HepG2 (cell line): Measurements from ENCODE around the gene RPUSD3. TPM values are rescaled to one million over a fixed set of nuclear protein-coding genes. Genes with fewer than 3 reads are reported as not detected.
A peak's percentile ranks its signal among the peaks of the same experiment; 100 is the strongest.

Experiments
- CBX2 ChIP-seq, 2 experiments: fragments of 200-600 bp in 1 of 2; sonication (generic); formaldehyde crosslinking in 1 of 2; IDR thresholded peaks; 2 replicates each; pipeline versions ENCODE4 v1.7.0 to v1.8.1; 2018 to 2022; ENCODE audit warnings: low read depth in 2 of 2, low read length in 1 of 2, mild to moderate bottlenecking in 1 of 2, missing genetic modification reagents in 1 of 2
- CREB3 ChIP-seq: sonication (generic); formaldehyde crosslinking; IDR thresholded peaks from 2 replicates; pipeline ENCODE4 v1.5.0; 2020; ENCODE audit warnings: missing genetic modification reagents
- ETV5 ChIP-seq: IDR thresholded peaks from 2 replicates; pipeline ENCODE4 v1.6.1; 2018; ENCODE audit warnings: missing biosample characterization, missing genetic modification reagents, inconsistent platforms, borderline replicate concordance
- FOXK1 ChIP-seq: sonication (generic); formaldehyde crosslinking; IDR thresholded peaks from 2 replicates; pipeline ENCODE4 v1.4.0; 2020; ENCODE audit warnings: low read depth, missing genetic modification reagents, borderline replicate concordance
- FOXK2 ChIP-seq: fragments of 450-650 bp; IDR thresholded peaks from 2 replicates; pipeline ENCODE4 v1.6.1; 2016
- GATAD1 ChIP-seq: IDR thresholded peaks from 2 replicates; pipeline ENCODE4 v1.6.1; 2016; ENCODE audit warnings: missing genetic modification reagents, missing compliant biosample characterization
- GMEB1 ChIP-seq: sonication (generic); formaldehyde crosslinking; IDR thresholded peaks from 2 replicates; pipeline ENCODE4 v1.5.1; 2020; ENCODE audit warnings: missing genetic modification reagents, mild to moderate bottlenecking, borderline replicate concordance
- GMEB2 ChIP-seq: IDR thresholded peaks from 2 replicates; pipeline ENCODE4 v1.6.1; 2016; ENCODE audit warnings: missing biosample characterization, missing genetic modification reagents, low read depth
- HOXA9 ChIP-seq: sonication (generic); formaldehyde crosslinking; IDR thresholded peaks from 2 replicates; pipeline ENCODE4 v1.8.1; 2022; ENCODE audit warnings: missing genetic modification reagents, mild to moderate bottlenecking, moderate library complexity, borderline replicate concordance
- MEIS1 ChIP-seq: sonication (generic); formaldehyde crosslinking; IDR thresholded peaks from 2 replicates; pipeline ENCODE4 v1.9.0; 2021; ENCODE audit warnings: mild to moderate bottlenecking, missing genetic modification reagents, moderate library complexity, borderline replicate concordance
- MXD3 ChIP-seq: IDR thresholded peaks from 2 replicates; pipeline ENCODE4 v1.6.1; 2016; ENCODE audit warnings: mild to moderate bottlenecking, missing biosample characterization, missing genetic modification reagents
- NAIF1 ChIP-seq: sonication (generic); formaldehyde crosslinking; IDR thresholded peaks from 2 replicates; pipeline ENCODE4 v1.5.0; 2020; ENCODE audit warnings: mild to moderate bottlenecking, missing genetic modification reagents, borderline replicate concordance
- TCF7 ChIP-seq: sonication (generic); IDR thresholded peaks from 2 replicates; pipeline ENCODE4 v1.6.1; 2016; ENCODE audit warnings: antibody characterized with exemption, low read depth
- TFDP2 ChIP-seq: sonication (generic); formaldehyde crosslinking; IDR thresholded peaks from 2 replicates; pipeline ENCODE4 v1.4.0; 2020; ENCODE audit warnings: missing genetic modification reagents
- ZBTB34 ChIP-seq: sonication (generic); formaldehyde crosslinking; IDR thresholded peaks from 2 replicates; pipeline ENCODE4 v1.8.0; 2022; ENCODE audit warnings: mild to moderate bottlenecking, missing genetic modification reagents
- ZNF232 ChIP-seq: sonication (generic); formaldehyde crosslinking; IDR thresholded peaks from 2 replicates; pipeline ENCODE4 v1.4.0; 2020; ENCODE audit warnings: missing genetic modification reagents, borderline replicate concordance
- ZNF563 ChIP-seq: sonication (generic); formaldehyde crosslinking; IDR thresholded peaks from 2 replicates; pipeline ENCODE4 v1.8.0; 2022; ENCODE audit warnings: mild to moderate bottlenecking, moderate library complexity, missing genetic modification reagents
- ZNF773 ChIP-seq: sonication (generic); formaldehyde crosslinking; IDR thresholded peaks from 2 replicates; pipeline ENCODE4 v1.4.0; 2020; ENCODE audit warnings: missing genetic modification reagents, borderline replicate concordance
- polyA plus RNA-seq, 8 experiments: library from polyadenylated mRNA; depleted of rRNA in 3 of 8; stranded (reverse) in 7 of 8; unstranded in 1 of 8; fragments of >200 nt; fragmentation: Illumina TruSeq in 4 of 8; extraction: Trizol in 4 of 8; gene quantifications; 2 replicates each; pipeline versions ENCODE4 v1.2.1 to v1.2.3, GENCODE V29; 2011 to 2016; ENCODE audit warnings: low read depth in 4 of 8, missing spikeins in 1 of 8, mixed read lengths in 1 of 8; ENCODE audit not compliant: insufficient read depth in 1 of 8
- total RNA-seq, 5 experiments: library from RNA; depleted of rRNA; stranded (reverse); fragments of >200 nt; fragmentation: Illumina TruSeq; extraction: Trizol; gene quantifications; 2 replicates each; pipeline ENCODE4 v1.2.3, GENCODE V29; 2016; ENCODE audit warnings: low read depth in 1 of 5

RPUSD3 gene
- total and polyA plus RNA-seq, 2 of the 13 experiments (the other 11 are each of a cell fraction or from before 2014, with no cell fraction given), result 32.1 to 48.7 TPM

- TF ChIP-seq CREB3 (CRISPR knock-in tag), result 0 out of 2 replicates have a peak, but pooled peaks have one; percentile 53
- peak; percentile 27; the same call in 1 of the 2 replicates for TF ChIP-seq FOXK1 (CRISPR knock-in tag)
- TF ChIP-seq ZNF563, result peak; percentile 51; the same call in 1 of the 2 replicates
- peak; percentile 95 for TF ChIP-seq ETV5 (CRISPR knock-in tag)
- no peak for TF ChIP-seq CBX2 (IDR thresholded peaks at IDR 0.05; ENCODE audit: low read depth, low read length)
- TF ChIP-seq CBX2 (CRISPR knock-in tag; IDR thresholded peaks at IDR 0.05; ENCODE audit: low read depth), result no peak
- TF ChIP-seq MEIS1 (CRISPR knock-in tag), result 0 out of 2 replicates have a peak, but pooled peaks have one; percentile 47
- no peak for TF ChIP-seq GMEB2 (CRISPR knock-in tag)
- peak; percentile 53; the same call in 1 of the 2 replicates for TF ChIP-seq TFDP2
- TF ChIP-seq ZBTB34 (CRISPR knock-in tag), result 0 out of 2 replicates have a peak, but pooled peaks have one; percentile 51
- TF ChIP-seq ZNF232 (CRISPR knock-in tag), result 0 out of 2 replicates have a peak, but pooled peaks have one; percentile 20
- peak; percentile 33; the same call in 1 of the 2 replicates for TF ChIP-seq MXD3 (CRISPR knock-in tag)
- TF ChIP-seq ZNF773 (CRISPR knock-in tag), result no peak
- no peak for TF ChIP-seq TCF7
- peak; percentile 89 for TF ChIP-seq GATAD1 (CRISPR knock-in tag)
- peak; percentile 99 for TF ChIP-seq FOXK2
- peak; percentile 56; the same call in 1 of the 2 replicates for TF ChIP-seq GMEB1
- no peak for TF ChIP-seq NAIF1
- peak; percentile 35; the same call in 1 of the 2 replicates for TF ChIP-seq HOXA9 (CRISPR knock-in tag)
These were observed 51.2 kb downstream of the RPUSD3 start, which contains the start of the genes ARPC4 and TADA3 (continued) for GRCh38 chr3:9792405-9793160.
